Measurements from ENCODE around the gene RNF181. TPM values are rescaled to one million over a fixed set of nuclear protein-coding genes. Genes with fewer than 3 reads are reported as not detected.

RNF181 gene
- total and polyA plus RNA-seq, 2 of the 8 experiments (the other 6 are each of a cell fraction or from before 2014, with no cell fraction given): 97.2 to 514 TPM

GRCh38 chr2:85588236-85588635, 7.3 kb upstream of the RNF181 start:
- peaks cover 8 to 32% (median 20%) of the 10 kb centered on the region in 4 experiments; a peak in 6 of 7 replicates for H3K27me3 ChIP-seq (replicated peaks in 1 of 4; ENCODE audit: control insufficient read depth in 3 of 4, extremely low read depth in 1 of 4, insufficient read depth in 3 of 4, low read length in 3 of 4)
- H2BK5ac ChIP-seq (ENCODE audit: low read depth, low read length): no peak overlapping the region
- no peaks in the 10 kb centered on the region for H3K36me3 ChIP-seq (ENCODE audit: control insufficient read depth in 2 of 4, insufficient read depth in 4 of 4, low read length in 3 of 4)
- ChIA-PET POLR2A (ENCODE audit: partially characterized antibody) (interaction anchor here (0.9 to 2.1 kb wide), 7 partner anchors 9 to 50 kb away, joined by 3 to 8 read pairs (median 5); partner anchors contain the start of genes GGCX, MAT2A and TMEM150A), CTCF (ENCODE audit: partially characterized antibody) (interaction anchor here (1.0 to 1.2 kb wide), 2 partner anchors 16 to 49 kb away, joined by 3 to 4 read pairs; no protein-coding TSS in a partner anchor)
- no peak overlapping the region for H3K14ac ChIP-seq (ENCODE audit: insufficient read length)
- H3K4me1 ChIP-seq (replicated peaks in 1 of 4; ENCODE audit: control insufficient read depth in 3 of 4, insufficient read depth in 4 of 4, low read length in 3 of 4): peaks cover 0 to 11% (median 3%) of the 10 kb centered on the region in 4 experiments; a peak in 4 of 7 replicates
- no peak overlapping the region for H2BK120ac ChIP-seq (replicated peaks; ENCODE audit: low read depth, low read length)
- H3K9ac ChIP-seq (replicated peaks in 1 of 4; ENCODE audit: extremely low read depth in 1 of 4, low read depth in 3 of 4, low read length in 3 of 4): no peak overlapping the region
- no peak overlapping the region for H3K23ac ChIP-seq (ENCODE audit: insufficient read length)
- no peak overlapping the region for H3K4me3 ChIP-seq (ENCODE audit: extremely low read depth in 1 of 4, insufficient read depth in 2 of 4, low read depth in 3 of 4, low read length in 4 of 4)
- H2AFZ ChIP-seq (ENCODE audit: low read length): no peak overlapping the region
- H4K20me1 ChIP-seq (replicated peaks in 1 of 2; ENCODE audit: control insufficient read depth in 1 of 2, insufficient read depth in 2 of 2, low read length in 2 of 2): no peaks in the 10 kb centered on the region
- no peaks in the 10 kb centered on the region for H3K79me1 ChIP-seq (ENCODE audit: low read depth, low read length)
- H3K18ac ChIP-seq (ENCODE audit: extremely low read depth, low read length): no peak overlapping the region
- H3K4me2 ChIP-seq (ENCODE audit: insufficient read depth in 1 of 2, low read depth in 2 of 2, low read length in 2 of 2): no peak overlapping the region
- no peak overlapping the region for H2AK5ac ChIP-seq (ENCODE audit: low read depth, low read length)
- WGBS, 2 experiments (ENCODE audit: extremely low coverage in 1 of 2, insufficient coverage in 1 of 2, insufficient read length in 1 of 2, insufficient replicate concordance in 2 of 2, low coverage in 1 of 2, low lambda C conversion rate in 2 of 2, missing lambda C conversion rate in 1 of 2): 76% methylated on average over 4 of the region's 4 CpGs; no CpG with 5 or more reads in 1 of the 2 experiments
- no peak overlapping the region for H2BK12ac ChIP-seq (ENCODE audit: low read depth, low read length)
- FAIRE-seq: no peak
- H3K56ac ChIP-seq (replicated peaks; ENCODE audit: insufficient read length, low read depth, low read length): no peak overlapping the region
- no peak overlapping the region for H4K5ac ChIP-seq (ENCODE audit: insufficient read length, low read depth, low read length)
- no peaks in the 10 kb centered on the region; a peak in 1 of 4 replicates for H3K79me2 ChIP-seq (ENCODE audit: control insufficient read depth in 1 of 2, insufficient read depth in 2 of 2, low read length in 2 of 2)
- H3K4ac ChIP-seq (replicated peaks; ENCODE audit: insufficient read length, low read depth, low read length): no peak overlapping the region
- no peak overlapping the region for H4K8ac ChIP-seq (ENCODE audit: extremely low read depth, insufficient read depth, low read length)
- no peak overlapping the region for H2BK20ac ChIP-seq (ENCODE audit: low read length)
- DNase-seq (ENCODE audit: low read depth in 1 of 2, low spot score in 2 of 2): no peak
- no peak overlapping the region for H2BK15ac ChIP-seq (ENCODE audit: low read length)
- H4K91ac ChIP-seq (replicated peaks; ENCODE audit: insufficient read length, low read length): no peak overlapping the region
- H3K9me3 ChIP-seq (ENCODE audit: insufficient read depth in 2 of 2, low read depth in 1 of 2, low read length in 1 of 2): no peaks in the 10 kb centered on the region
- H3K23me2 ChIP-seq (ENCODE audit: low read depth, low read length): peaks cover 5% of the 10 kb centered on the region; the same call in 1 of the 2 replicates
- H3K27ac ChIP-seq (ENCODE audit: low read depth, low read length): no peak overlapping the region
- TF ChIP-seq TBP (IDR thresholded peaks at IDR 0.05; ENCODE audit: low read depth, low read length) (no peak), CTBP2 (IDR thresholded peaks at IDR 0.05; ENCODE audit: borderline replicate concordance, insufficient read depth, insufficient read length, low read length) (no peak), NANOG (IDR thresholded peaks at IDR 0.05; ENCODE audit: insufficient read depth, low read depth, low read length, poor library complexity, severe bottlenecking) (no peak), CBX8 (IDR thresholded peaks at IDR 0.05; ENCODE audit: borderline replicate concordance, low read depth, low read length) (no peak), KDM4A (IDR thresholded peaks at IDR 0.05; ENCODE audit: low read depth, low read length, severe bottlenecking) (no peak), PHF8 (conservative IDR thresholded peaks at IDR 0.05; ENCODE audit: low read depth, low read length) (no peak), SP2 (IDR thresholded peaks at IDR 0.05; ENCODE audit: low read length) (no peak), POLR2AphosphoS5 (IDR thresholded peaks at IDR 0.05; ENCODE audit: low read depth, low read length) (no peak), POLR2A (IDR thresholded peaks at IDR 0.05; ENCODE audit: control extremely low read depth in 1 of 2, low read depth in 2 of 2, low read length in 2 of 2) (no peak), POU5F1 (IDR thresholded peaks at IDR 0.05; ENCODE audit: low read depth, low read length) (no peak), TAF1 (IDR thresholded peaks at IDR 0.05; ENCODE audit: low read depth, low read length) (no peak), NRF1 (IDR thresholded peaks at IDR 0.05; ENCODE audit: low read depth, low read length) (no peak), CHD2 (IDR thresholded peaks at IDR 0.05; ENCODE audit: low read length) (no peak)
- TF ChIP-seq, protein P1, sequence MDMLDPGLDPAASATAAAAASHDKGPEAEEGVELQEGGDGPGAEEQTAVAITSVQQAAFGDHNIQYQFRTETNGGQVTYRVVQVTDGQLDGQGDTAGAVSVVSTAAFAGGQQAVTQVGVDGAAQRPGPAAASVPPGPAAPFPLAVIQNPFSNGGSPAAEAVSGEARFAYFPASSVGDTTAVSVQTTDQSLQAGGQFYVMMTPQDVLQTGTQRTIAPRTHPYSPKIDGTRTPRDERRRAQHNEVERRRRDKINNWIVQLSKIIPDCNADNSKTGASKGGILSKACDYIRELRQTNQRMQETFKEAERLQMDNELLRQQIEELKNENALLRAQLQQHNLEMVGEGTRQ (IDR thresholded peaks at IDR 0.05; ENCODE audit: low read length): no peak

All from H1 (cell line).